ENCODE results near the gene NFE2L3. TPM values are rescaled to one million over a fixed set of nuclear protein-coding genes. Genes with fewer than 3 reads are reported as not detected.
"Not testable (repeated sequence)": the region's sequence is repeated elsewhere in the genome, so short reads cannot be mapped to it uniquely, and the experiment has no call there.

The NFE2L3 gene
- total RNA-seq, 2 experiments from 2014 or later = 35.2 to 35.3 TPM

DNA sequence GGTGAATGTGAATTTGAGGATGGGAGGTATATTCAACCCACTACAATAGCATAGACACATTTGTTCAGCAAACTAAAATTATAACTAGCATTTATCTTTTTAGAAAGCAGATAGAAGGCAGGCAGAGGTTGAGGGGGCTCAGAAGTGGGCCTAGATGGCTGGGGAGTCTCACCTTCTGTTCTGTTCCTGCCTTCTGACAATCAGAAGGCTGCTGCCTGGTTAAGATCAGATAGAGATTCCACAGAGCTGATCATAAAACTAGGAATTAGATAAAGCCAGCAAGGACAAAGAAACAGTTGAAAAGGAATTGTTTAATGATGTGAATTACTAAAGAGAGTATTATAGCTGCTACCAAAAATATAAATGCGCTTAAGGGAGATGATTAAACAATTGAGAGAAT is 11.6 kb upstream of the NFE2L3 start:
- H3K4me3 Mint-ChIP-seq = no peak overlapping the region
- no peaks in the 10 kb centered on the region for H3K9me3 Mint-ChIP-seq
- no peak overlapping the region for H3K27ac Mint-ChIP-seq

DNA sequence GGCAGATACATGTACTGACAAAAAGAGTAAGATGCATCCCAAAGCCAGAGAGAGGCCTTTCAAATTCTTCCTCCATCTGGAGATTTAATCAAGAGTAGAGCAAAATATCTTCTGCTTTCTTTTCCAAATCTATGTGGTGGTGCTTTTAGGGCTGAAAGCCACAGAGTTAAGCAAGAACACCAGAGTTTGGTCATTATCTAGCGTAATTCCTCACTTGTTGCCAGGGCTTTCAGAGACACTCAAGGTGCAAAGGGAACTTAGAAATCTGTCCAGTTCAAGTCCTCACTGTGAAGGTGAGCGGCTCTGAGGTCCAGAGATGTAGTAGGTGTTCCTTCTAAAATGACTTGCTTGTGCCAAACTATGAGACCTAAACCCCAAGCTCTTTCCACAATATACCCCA is 10.9 kb upstream of the NFE2L3 start:
- Mint-ChIP-seq H3K4me1 (no peaks in the 10 kb centered on the region), H3K4me3 (no peak overlapping the region), H3K27ac (no peak overlapping the region), H3K27me3 (peaks cover 5% of the 10 kb centered on the region), H3K36me3 (no peaks in the 10 kb centered on the region), H3K9me3 (no peaks in the 10 kb centered on the region)
- no peak for DNase-seq

More for the DNA sequence above, 11.6 kb upstream of the NFE2L3 start:
- DNase-seq = no peak
- H3K4me1 Mint-ChIP-seq = no peaks in the 10 kb centered on the region
- H3K36me3 Mint-ChIP-seq = no peaks in the 10 kb centered on the region
- peaks cover 5% of the 10 kb centered on the region for H3K27me3 Mint-ChIP-seq

DNA sequence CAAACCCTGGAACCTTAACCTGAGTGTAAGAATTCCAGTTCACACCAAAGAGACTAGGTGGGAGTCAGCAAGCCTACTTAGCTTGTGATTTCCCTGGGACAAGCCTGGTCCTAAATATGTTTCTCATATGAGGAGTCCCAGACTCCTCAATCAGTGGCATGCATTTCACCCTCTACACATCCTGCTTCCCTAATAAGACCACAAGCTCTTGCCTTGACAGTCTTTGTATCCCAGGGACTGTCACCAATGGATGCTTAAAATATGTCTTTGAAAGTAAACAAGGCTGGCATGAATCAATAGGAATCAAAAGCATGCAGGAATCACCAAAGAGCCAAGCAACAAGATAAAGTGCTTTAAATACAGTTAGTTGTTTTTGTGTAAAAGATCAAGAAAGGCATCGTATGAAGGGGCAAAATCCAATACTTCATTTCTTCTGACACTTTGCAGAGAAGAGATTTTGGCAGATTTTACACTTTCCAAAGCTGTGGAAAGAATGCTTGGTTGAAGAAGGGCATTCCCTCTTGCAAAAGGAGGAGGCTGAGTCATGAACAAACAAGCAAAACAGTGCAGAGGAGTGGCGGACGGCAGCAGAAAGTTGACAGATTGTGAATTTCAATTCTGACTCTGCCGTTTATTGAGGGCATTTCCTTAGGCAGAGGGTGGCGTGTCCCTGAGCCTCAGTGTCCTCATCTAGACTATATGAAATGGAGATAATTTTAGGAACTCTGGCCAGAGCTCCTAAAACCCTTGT is 8.5 kb upstream of the NFE2L3 start:
- H3K36me3 Mint-ChIP-seq = no peaks in the 10 kb centered on the region
- H3K4me3 Mint-ChIP-seq = no peak overlapping the region
- no peak for DNase-seq
- peaks cover 5% of the 10 kb centered on the region for H3K27me3 Mint-ChIP-seq
- no peaks in the 10 kb centered on the region for H3K4me1 Mint-ChIP-seq
- no peak overlapping the region for H3K27ac Mint-ChIP-seq
- peaks cover 2% of the 10 kb centered on the region for H3K9me3 Mint-ChIP-seq

DNA sequence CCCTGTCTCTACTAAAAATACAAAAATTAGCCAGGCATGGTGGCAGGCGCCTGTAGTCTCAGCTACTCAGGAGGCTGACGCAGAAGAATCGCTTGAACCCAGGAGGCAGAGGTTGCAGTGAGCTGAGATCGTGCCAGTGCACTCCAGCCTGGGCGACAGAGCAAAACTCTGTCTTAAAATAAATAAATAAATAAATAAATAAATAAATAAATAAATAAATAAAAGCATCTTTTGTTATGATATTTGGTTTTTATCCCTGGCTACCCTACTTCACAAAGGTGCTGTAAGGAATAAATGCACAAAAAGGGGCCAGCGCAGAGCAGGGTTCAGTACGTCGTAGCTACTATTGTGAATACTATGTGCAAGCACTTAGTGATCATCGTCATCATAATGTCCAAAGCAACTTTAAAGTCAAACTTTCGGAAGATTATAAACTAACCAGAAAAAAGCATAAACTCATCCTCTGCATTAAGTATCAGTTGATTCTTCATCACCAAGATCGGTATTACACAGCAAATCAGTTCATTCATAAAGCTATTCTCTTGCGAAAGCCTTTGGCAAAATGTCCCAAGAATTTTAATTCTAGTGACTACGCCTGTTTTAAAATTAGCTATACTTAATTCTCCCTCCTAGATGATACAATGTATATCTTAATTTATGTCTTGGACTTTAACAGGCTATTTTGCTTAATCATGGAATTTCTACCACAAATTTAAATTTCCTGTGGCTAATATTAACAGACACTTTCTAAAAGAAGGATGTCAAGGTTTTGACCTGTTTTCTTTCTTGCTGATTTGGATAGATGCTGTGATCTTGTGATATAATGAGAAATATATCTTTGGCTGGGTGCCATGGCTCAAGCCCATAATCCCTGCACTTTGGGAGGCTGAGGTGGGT is 7.6 kb upstream of the NFE2L3 start:
- no peak for DNase-seq
- Mint-ChIP-seq H3K4me3 (no peak overlapping the region), H3K9me3 (peaks cover 2% of the 10 kb centered on the region), H3K36me3 (no peaks in the 10 kb centered on the region), H3K27me3 (peaks cover 5% of the 10 kb centered on the region), H3K4me1 (no peaks in the 10 kb centered on the region), H3K27ac (no peak overlapping the region)

DNA sequence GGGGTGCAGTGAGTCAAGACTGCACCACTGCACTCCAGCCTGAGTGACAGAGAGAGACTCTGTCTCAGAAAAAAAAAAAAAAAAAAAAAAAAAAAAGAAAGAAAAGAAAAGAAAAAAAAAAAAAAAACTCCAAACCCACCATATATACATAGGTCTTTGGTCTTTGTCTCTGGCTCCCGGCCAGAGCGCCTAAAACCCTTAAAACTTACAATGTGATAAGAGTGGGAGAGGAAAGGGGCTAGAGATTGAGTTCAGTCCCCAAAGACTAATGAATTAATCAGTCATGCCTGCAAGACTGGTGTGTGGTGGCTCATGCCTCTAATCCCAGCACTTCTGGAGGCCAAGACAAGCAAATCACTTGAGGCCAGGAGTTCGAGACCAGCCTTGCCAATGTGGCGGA is 6.8 kb upstream of the NFE2L3 start:
- no peaks in the 10 kb centered on the region for H3K36me3 Mint-ChIP-seq
- H3K4me3 Mint-ChIP-seq = no peak overlapping the region
- peaks cover 2% of the 10 kb centered on the region for H3K9me3 Mint-ChIP-seq
- no peak overlapping the region for H3K27ac Mint-ChIP-seq
- no peaks in the 10 kb centered on the region for H3K4me1 Mint-ChIP-seq
- no peak for DNase-seq
- H3K27me3 Mint-ChIP-seq = peaks cover 5% of the 10 kb centered on the region

DNA sequence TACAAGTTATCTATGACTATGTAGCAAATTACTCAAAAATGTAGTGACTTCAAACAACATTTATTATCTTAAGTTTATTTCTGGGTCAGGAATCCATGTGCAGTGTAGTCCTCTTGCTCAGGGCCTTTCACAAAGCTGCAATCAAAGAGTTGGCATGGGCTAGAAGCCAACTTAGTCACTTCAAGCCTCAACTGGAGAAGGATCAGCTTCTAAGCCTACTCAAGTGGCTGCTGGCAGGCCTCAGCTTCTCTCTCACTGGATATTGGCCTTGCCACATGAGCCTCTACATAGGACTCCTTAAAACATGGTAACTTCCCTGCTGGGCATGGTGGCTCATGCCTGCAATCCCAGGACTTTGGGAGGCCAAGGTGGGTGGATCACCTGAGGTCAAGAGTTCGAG is 5.0 kb upstream of the NFE2L3 start:
- Mint-ChIP-seq H3K9me3 (peaks cover 3% of the 10 kb centered on the region), H3K4me3 (no peak overlapping the region), H3K4me1 (peaks cover 15% of the 10 kb centered on the region), H3K36me3 (no peaks in the 10 kb centered on the region), H3K27me3 (peaks cover 5% of the 10 kb centered on the region), H3K27ac (no peak overlapping the region)
- DNase-seq = no peak

DNA sequence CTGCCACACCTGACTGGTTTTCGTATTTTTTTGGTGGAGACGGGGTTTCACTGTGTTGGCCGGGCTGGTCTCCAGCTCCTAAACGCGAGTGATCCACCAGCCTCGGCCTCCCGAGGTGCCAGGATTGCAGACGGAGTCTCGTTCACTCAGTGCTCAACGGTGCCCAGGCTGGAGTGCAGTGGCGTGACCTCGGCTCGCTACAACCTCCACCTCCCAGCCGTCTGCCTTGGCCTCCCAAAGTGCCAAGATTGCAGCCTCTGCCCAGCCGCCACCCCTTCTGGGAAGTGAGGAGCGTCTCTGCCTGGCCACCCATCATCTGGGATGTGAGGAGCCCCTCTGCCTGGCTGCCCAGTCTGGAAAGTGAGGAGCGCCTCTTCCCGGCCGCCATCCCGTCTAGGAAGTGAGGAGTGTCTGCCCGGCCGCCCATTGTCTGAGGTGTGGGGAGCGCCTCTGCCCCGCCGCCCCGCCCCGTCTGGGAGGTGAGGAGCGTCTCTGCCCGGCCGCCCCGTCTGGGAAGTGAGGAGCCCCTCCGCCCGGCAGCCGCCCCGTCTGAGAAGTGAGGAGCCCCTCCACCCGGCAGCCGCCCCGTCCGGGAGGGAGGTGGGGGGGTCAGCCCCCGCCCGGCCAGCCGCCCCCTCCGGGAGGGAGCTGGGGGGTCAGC is 4.2 kb upstream of the NFE2L3 start:
- not testable (repeated sequence) for H3K27ac Mint-ChIP-seq, H3K36me3 Mint-ChIP-seq, H3K4me3 Mint-ChIP-seq, DNase-seq, H3K27me3 Mint-ChIP-seq, H3K9me3 Mint-ChIP-seq
- peaks cover 15% of the 10 kb centered on the region for H3K4me1 Mint-ChIP-seq

DNA sequence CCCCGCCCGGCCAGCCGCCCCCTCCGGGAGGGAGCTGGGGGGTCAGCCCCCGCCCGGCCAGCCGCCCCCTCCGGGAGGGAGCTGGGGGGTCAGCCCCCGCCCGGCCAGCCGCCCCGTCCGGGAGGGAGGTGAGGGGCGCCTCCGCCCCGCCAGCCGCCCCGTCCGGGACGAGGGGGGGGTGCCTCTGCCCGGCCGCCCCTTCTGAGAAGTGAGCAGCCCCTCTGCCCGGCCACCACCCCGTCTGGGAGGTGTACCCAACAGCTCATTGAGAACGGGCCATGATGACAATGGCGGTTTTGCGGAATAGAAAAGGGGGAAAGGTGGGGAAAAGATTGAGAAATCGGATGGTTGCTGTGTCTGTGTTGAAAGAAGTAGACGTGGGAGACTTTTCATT is 3.7 kb upstream of the NFE2L3 start:
- H3K27me3 Mint-ChIP-seq, DNase-seq, H3K27ac Mint-ChIP-seq, H3K9me3 Mint-ChIP-seq, H3K36me3 Mint-ChIP-seq, H3K4me3 Mint-ChIP-seq: not testable (repeated sequence)
- H3K4me1 Mint-ChIP-seq = peaks cover 15% of the 10 kb centered on the region

DNA sequence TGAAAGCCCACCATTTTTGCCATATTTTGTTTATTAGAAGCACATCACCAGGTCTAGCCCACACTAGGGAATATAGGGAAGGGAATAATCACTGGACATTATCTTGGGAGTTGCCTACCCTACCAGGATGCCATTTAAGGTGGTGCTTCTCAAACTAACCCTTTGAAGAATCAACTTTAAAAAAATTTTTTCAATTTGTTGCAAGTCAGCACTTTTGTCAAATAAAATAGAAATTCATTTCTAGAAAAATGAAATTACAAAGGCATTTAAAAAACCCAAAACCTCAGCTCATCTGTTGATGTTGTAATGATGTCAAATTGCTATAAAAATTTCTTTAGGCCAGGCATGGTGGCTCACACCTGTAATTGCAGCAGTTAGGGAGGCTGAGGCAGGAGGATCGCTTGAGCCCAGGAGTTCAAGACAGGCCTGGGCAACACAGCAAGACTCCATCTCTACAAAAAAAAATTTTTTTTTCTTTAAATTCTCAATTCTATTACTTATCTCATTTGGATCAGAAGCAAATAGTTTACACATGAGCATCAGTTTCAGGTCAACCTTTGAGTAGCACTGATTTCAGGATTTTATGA is 2.5 kb upstream of the NFE2L3 start:
- no peaks in the 10 kb centered on the region for H3K27me3 Mint-ChIP-seq
- no peak overlapping the region for H3K4me3 Mint-ChIP-seq
- H3K27ac Mint-ChIP-seq = no peak overlapping the region
- peaks cover 14% of the 10 kb centered on the region for H3K36me3 Mint-ChIP-seq
- no peak for DNase-seq
- peaks cover 3% of the 10 kb centered on the region for H3K9me3 Mint-ChIP-seq
- H3K4me1 Mint-ChIP-seq = peaks cover 23% of the 10 kb centered on the region

DNA sequence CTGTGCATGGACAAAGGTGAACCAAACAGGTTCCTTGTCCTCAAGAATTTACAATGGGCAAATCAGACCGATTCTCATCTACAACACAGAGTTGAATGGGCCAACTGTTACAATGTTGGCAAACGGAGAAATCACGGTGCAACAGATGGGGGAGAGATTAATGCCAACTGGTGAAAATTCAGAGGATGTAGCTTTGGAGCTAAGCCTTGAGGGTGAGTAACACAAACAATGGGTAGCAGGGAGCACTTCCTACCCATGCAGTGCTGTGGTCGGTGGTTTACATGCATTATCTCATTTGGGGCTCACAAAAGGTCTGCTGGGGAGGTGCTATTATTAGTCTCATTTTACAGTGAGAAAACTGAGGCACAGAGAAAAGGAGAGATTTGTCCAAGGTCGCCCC is 902 bp upstream of the NFE2L3 start:
- no peaks in the 10 kb centered on the region for H3K27me3 Mint-ChIP-seq

DNA sequence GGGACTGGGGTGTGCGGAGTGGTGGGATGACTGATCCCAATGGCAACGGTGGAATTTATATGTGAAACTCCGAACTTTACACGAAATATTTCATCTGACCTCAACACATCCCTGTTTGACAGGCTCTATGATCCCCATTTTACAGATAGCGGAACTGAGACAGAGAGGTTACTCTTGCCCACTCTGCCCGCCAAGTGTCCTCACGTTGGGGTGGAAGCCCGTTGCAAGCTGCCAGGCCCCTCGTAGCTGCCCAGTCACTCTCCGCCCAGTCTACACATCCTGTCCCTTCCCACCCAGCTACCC is 397 bp upstream of the NFE2L3 start:
- Mint-ChIP-seq H3K36me3 (peaks cover 31% of the 10 kb centered on the region), H3K4me3 (peak overlapping the region; percentile 92), H3K4me1 (peaks cover 44% of the 10 kb centered on the region), H3K9me3 (peaks cover 3% of the 10 kb centered on the region), H3K27me3 (no peaks in the 10 kb centered on the region), H3K27ac (peak overlapping the region; percentile 83)
- no peak for DNase-seq

More for the DNA sequence above, 902 bp upstream of the NFE2L3 start:
- Mint-ChIP-seq H3K9me3 (peaks cover 3% of the 10 kb centered on the region), H3K4me1 (peaks cover 39% of the 10 kb centered on the region), H3K36me3 (peaks cover 28% of the 10 kb centered on the region), H3K27ac (peak overlapping the region; percentile 83), H3K4me3 (peak overlapping the region; percentile 92)
- peak; percentile 28 for DNase-seq

DNA sequence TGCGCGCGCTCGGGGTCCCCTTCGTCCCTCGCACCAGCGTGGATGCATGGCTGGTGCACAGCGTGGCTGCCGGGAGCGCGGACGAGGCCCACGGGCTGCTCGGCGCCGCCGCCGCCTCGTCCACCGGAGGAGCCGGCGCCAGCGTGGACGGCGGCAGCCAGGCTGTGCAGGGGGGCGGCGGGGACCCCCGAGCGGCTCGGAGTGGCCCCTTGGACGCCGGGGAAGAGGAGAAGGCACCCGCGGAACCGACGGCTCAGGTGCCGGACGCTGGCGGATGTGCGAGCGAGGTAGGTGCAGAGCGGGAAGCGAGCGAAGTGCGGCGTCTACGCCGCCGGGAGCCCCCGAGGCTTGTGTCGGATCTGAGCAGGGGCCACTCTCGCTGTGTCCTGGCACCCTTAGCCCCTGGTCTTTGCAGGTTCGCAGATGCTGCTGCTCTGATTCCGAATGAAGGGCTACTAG is 813 bp downstream of the NFE2L3 start:
- not testable (repeated sequence) for H3K27me3 Mint-ChIP-seq, H3K9me3 Mint-ChIP-seq
- peaks cover 56% of the 10 kb centered on the region for H3K4me1 Mint-ChIP-seq
- peak; percentile 55 for DNase-seq
- peaks cover 41% of the 10 kb centered on the region for H3K36me3 Mint-ChIP-seq
- peak overlapping the region; percentile 96 for H3K27ac Mint-ChIP-seq
- peak overlapping the region; percentile 95 for H3K4me3 Mint-ChIP-seq

DNA sequence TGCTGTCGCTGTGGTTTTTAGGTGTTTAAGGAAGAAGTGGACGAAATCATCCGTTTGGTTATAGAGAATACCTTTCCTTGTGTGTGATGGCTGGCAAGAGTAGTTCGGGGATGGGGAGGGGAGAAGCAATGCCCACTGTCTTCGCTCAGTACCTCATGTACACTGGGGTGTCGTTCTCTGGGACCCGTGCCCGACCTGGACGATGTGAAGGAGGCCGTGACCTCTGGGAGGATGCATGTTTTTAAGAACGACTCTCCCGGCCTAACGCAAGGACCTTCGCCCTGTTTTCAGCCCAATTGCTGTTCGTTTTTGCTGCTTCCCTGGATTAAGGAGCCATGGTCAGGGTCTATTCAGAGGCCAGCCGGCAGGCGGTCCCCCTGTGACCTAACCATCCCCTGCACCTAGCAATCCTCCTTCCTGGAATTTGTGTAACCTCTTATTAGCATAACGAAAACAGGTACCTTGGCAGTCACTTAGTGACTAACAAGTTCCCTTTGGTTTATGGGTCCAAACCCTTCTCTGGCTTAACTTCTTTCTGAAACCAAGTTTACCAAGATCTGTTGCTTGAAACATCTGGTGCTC is 1.3 kb downstream of the NFE2L3 start:
- Mint-ChIP-seq H3K4me1 (peaks cover 62% of the 10 kb centered on the region), H3K9me3 (peaks cover 5% of the 10 kb centered on the region), H3K4me3 (peak overlapping the region; percentile 95), H3K27me3 (no peaks in the 10 kb centered on the region), H3K36me3 (peaks cover 46% of the 10 kb centered on the region), H3K27ac (peak overlapping the region; percentile 96)
- DNase-seq = peak; percentile 38

DNA sequence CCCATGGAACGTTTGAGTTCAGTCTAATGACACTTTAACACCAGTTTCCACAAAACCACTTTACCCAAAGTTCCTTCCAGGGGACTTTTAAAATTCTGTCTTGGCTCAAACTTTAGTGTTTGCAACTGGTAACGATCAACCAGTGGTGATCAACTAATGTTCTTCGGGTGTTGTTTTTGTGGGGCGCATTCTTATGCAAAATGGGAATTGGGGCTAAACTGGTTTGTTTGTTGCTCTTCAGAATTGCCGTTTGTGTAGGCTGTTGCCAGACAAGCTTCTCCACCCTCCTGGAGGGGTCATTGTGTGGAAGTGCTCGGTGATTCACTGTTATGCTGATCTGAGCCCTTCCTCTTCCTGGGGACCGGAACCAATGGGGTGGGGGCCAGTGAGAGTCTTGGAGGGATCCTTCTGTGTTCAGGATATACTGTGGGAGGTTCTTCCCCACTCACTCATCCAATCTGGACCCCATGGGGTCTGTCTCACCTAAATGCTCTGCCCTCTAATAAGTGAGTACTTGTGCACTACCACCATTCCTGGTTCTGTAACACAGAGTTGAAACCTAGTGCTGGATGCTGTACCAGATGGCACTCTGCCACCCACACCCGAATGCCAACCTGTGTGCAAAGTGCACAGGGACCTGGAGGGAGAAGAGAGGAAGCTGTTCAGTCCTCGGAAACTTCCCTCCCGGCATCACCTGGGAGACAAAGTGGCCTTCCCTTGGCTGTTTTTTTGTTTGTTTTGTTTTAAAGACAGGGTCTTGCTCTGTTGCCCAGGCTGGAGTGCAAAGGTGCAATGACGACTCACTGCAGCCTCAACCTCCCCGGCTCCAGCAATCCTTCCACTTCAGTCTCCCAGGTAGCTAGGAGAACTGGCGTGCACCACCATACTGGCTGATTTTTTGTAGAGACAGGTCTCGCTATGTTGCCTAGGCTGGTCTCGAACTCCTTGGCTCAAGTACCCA is 2.1 kb downstream of the NFE2L3 start:
- H3K9me3 Mint-ChIP-seq = peaks cover 5% of the 10 kb centered on the region
- H3K36me3 Mint-ChIP-seq = peaks cover 54% of the 10 kb centered on the region
- peaks cover 69% of the 10 kb centered on the region for H3K4me1 Mint-ChIP-seq
- H3K27me3 Mint-ChIP-seq = no peaks in the 10 kb centered on the region
- H3K27ac Mint-ChIP-seq = peak overlapping the region; percentile 96
- H3K4me3 Mint-ChIP-seq = peak overlapping the region; percentile 95
- DNase-seq = peak; percentile 39

All from activated naive CD8-positive, alpha-beta T cell treated with anti-CD3 and anti-CD28 coated beads for 36 hours (primary cell).